Calu3 (cell line): ENCODE measurements around the gene HLA-E. TPM values are rescaled to one million over a fixed set of nuclear protein-coding genes. Genes with fewer than 3 reads are reported as not detected.

Source experiments
- BruUV-seq: library from RNA; stranded (reverse); fragments of 400-500 nt; replicated peaks from 2 replicates; lab custom pipeline; 2021; lab: Mats Ljungman, UMichigan
- CTCF ChIA-PET: fragments of 300-600 bp; sonication (Branson Sonifier 250); formaldehyde crosslinking; loops from one replicate; lab custom pipeline; 2022; ENCODE audit warnings: antibody characterized with exemption; lab: Charles Lee
- DNase-seq: peaks from one replicate; pipeline ENCODE4 v3.0.0; 2022
- H3K27ac Mint-ChIP-seq: one replicate; pipeline ENCODE4 v1.8.0; 2022; ENCODE audit warnings: mixed read lengths; ENCODE audit not compliant: unreplicated experiment
- H3K27me3 Mint-ChIP-seq: one replicate; pipeline ENCODE4 v1.8.0; 2022; ENCODE audit warnings: mixed read lengths; ENCODE audit not compliant: unreplicated experiment
- H3K36me3 Mint-ChIP-seq: one replicate; pipeline ENCODE4 v1.8.0; 2022; ENCODE audit warnings: mild to moderate bottlenecking, moderate library complexity, mixed read lengths; ENCODE audit not compliant: insufficient read depth, unreplicated experiment
- H3K4me1 Mint-ChIP-seq: one replicate; pipeline ENCODE4 v1.8.0; 2022; ENCODE audit warnings: mild to moderate bottlenecking, low read depth, mixed read lengths; ENCODE audit not compliant: unreplicated experiment
- H3K4me3 Mint-ChIP-seq: one replicate; pipeline ENCODE4 v1.8.0; 2022; ENCODE audit warnings: mild to moderate bottlenecking, low read depth, moderate library complexity, mixed read lengths; ENCODE audit not compliant: unreplicated experiment
- H3K9me3 Mint-ChIP-seq: one replicate; pipeline ENCODE4 v1.8.0; 2022; ENCODE audit warnings: low read depth, mixed read lengths; ENCODE audit not compliant: unreplicated experiment
- CTCF ChIP-seq: fragments of 200-600 bp; IDR thresholded peaks from one replicate; pipeline ENCODE4 v1.8.0; 2022; ENCODE audit warnings: antibody characterized with exemption; ENCODE audit not compliant: unreplicated experiment
- intact Hi-C: fragments of 100-400 bp; cut with micrococcal nuclease; formaldehyde crosslinking; loops from one replicate; pipeline ENCODE4 v1.10.0; 2022; ENCODE audit not compliant: unreplicated experiment
- total RNA-seq: library from RNA; stranded (reverse); gene quantifications from 2 replicates; pipeline ENCODE4 v1.2.3, GENCODE V29; 2022

HLA-E gene
- total RNA-seq, 1 experiment from 2014 or later, result 161 TPM

GRCh38 chr6:30446259-30446658 lies 43.0 kb upstream of the HLA-E start:
- BruUV-seq, result no TSS peak
- no peak for DNase-seq
- H3K4me3 Mint-ChIP-seq, result no peak overlapping the region
- TF ChIP-seq CTCF, result no peak
- no peaks in the 10 kb centered on the region for H3K4me1 Mint-ChIP-seq
- H3K27me3 Mint-ChIP-seq, result peaks cover 100% of the 10 kb centered on the region
- intact Hi-C loops, result no loop called here
- H3K36me3 Mint-ChIP-seq, result no peaks in the 10 kb centered on the region
- no peak overlapping the region for H3K27ac Mint-ChIP-seq
- H3K9me3 Mint-ChIP-seq, result no peaks in the 10 kb centered on the region
- CTCF ChIA-PET, result no interaction called here

- Mint-ChIP-seq H3K36me3 (no peaks in the 10 kb centered on the region), H3K9me3 (no peaks in the 10 kb centered on the region), H3K27ac (no peak overlapping the region), H3K27me3 (peaks cover 100% of the 10 kb centered on the region), H3K4me3 (no peak overlapping the region), H3K4me1 (no peaks in the 10 kb centered on the region)
- peak; percentile 52 for TF ChIP-seq CTCF
- peak; percentile 52 for DNase-seq
- CTCF ChIA-PET, result no interaction called here
- no TSS peak for BruUV-seq
- intact Hi-C loops, result no loop called here
Observed at GRCh38 chr6:30447237-30447636, 42.1 kb upstream of the HLA-E start.

GRCh38 chr6:30450548-30450908 lies 38.8 kb upstream of the HLA-E start:
- Mint-ChIP-seq H3K9me3 (no peaks in the 10 kb centered on the region), H3K27ac (no peak overlapping the region), H3K4me3 (no peak overlapping the region), H3K4me1 (no peaks in the 10 kb centered on the region), H3K27me3 (peaks cover 98% of the 10 kb centered on the region), H3K36me3 (no peaks in the 10 kb centered on the region)
- no peak for TF ChIP-seq CTCF
- CTCF ChIA-PET, result interaction anchor here (0.8 to 1.5 kb wide), 2 partner anchors 14 to 16 kb away, joined by 3 to 4 read pairs; no protein-coding TSS in a partner anchor
- BruUV-seq, result no TSS peak
- DNase-seq, result no peak
- intact Hi-C loops, result no loop called here

GRCh38 chr6:30450909-30451841 lies 38.1 kb upstream of the HLA-E start:
- CTCF ChIA-PET, result interaction anchor here (0.8 to 1.5 kb wide), 2 partner anchors 13 to 15 kb away, joined by 3 to 4 read pairs; no protein-coding TSS in a partner anchor
- no peak for TF ChIP-seq CTCF
- DNase-seq, result no peak
- no TSS peak for BruUV-seq
- no peaks in the 10 kb centered on the region for H3K4me1 Mint-ChIP-seq
- peaks cover 93% of the 10 kb centered on the region for H3K27me3 Mint-ChIP-seq
- no peaks in the 10 kb centered on the region for H3K36me3 Mint-ChIP-seq
- H3K9me3 Mint-ChIP-seq, result no peaks in the 10 kb centered on the region
- H3K27ac Mint-ChIP-seq, result no peak overlapping the region
- no peak overlapping the region for H3K4me3 Mint-ChIP-seq
- intact Hi-C loops, result no loop called here
